Stimulated activated CD8-positive, alpha-beta memory T cell treated with anti-CD3 and anti-CD28 coated beads, Interleukin-12 subunit alpha, Interleukin-12 subunit beta, amount 100 ng/mL, for 24 hours (primary cell): ENCODE results near the gene CST3.
"Not testable (repeated sequence)": the region's sequence is repeated elsewhere in the genome, so short reads cannot be mapped to it uniquely, and the experiment has no call there.

ENCODE experiments used
- DNase-seq: peaks from one replicate; pipeline ENCODE4 v3.0.0-alpha.2; 2020; ENCODE audit errors: extremely low read depth

The CST3 gene

DNA sequence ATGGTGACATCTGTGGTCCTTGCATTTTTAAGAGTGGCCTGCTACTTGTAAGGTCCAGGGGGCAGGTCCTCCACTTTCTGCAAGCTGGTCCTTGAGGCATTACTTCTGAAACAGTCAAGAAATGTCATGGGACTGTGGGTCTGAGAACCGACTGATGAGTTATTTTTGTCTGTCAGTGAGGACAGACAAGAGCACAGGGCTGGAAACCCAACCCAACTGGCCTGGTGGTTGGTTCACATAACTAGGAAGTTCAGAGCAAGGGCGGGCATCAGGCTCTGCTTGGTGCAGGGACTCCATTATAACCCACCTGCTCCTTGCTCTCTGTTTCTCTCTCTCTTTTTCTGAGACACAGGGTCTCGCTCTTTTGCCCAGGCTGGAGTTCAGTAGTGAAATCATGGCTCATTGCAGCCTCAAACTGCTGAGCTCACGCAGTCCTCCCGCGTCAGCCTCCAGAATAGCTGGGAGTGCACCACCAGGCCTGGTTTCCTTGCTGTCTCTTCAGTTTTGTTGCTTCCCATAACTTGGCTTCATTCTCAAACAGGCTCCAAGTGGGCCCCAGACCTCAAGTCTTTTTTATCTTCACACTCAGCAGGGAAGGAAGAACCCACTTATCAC lies 9.2 kb downstream of the CST3 start:
- DNase-seq: no peak

GRCh38 chr20:23627501-23627900 lies 10.3 kb downstream of the CST3 start:
- DNase-seq: no peak

GRCh38 chr20:23626040-23626620 lies 11.6 kb downstream of the CST3 start:
- no peak for DNase-seq

DNA sequence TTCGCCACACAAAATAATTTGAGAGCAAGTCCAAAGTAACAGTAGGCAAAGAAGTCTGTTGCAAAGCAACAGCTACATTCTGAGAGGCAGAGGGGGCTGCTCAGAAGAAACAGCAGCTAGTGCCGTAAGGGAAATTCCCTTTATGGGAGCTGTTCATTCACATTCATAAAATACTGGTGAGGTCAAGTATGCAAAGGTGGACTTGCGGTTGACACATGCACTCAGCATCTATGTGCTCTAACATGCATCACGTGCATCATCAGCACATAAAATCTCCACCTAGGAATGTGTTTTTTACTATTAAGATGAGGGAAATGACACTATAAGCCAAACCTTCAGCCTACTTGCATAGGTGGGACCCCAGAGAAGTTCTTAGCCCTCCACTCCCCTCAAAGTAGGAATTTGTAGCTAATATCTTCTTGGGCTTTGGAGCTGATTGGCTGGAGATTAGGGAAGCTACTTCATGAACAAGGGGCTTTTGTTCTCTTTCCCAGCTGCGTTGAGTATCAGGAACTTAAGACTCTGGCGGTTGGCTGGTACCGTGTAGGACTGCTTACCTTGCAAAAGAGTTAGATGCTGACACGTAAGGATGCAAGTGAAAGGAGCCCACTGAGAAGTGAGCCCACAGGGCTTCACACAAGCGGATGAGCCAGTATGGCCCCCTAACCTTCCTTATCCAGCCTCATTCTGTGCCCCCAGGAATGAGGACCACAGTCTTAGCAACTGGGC lies 12.4 kb downstream of the CST3 start:
- DNase-seq: no peak

- no peak for DNase-seq
Observed at GRCh38 chr20:23624324-23624691, 13.4 kb downstream of the CST3 start.

DNA sequence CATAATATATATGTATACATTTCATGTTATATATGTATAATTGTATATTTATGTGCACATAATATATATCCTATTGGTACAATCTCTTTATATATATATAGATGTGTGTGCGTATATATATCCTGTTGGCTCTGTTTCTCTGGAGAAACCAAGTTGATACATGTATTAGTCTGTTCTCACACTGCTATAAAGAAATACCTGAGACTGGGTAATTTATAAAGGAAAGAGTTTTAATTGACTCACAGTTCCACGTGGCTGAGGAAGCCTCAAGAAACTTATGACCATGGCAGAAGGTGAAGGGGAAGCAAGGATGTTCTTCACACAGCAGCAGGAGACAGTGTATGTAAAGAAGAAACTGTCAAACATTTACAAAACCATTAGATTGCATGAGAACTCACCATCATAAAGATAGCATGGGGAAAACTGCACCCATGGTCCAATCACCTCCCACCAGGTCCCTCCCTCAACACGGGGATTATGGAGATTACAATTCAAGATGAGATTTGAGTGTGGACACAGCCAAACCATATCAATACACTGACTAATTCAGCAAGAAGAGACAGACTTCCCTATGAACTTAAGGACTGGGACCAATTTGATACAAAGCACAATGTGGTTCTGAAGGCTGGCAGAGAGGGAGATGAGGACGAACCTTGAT lies 14.0 kb downstream of the CST3 start:
- no peak for DNase-seq

- DNase-seq: no peak
Observed at GRCh38 chr20:23622839-23623343, 14.9 kb downstream of the CST3 start.

GRCh38 chr20:23622401-23622800 lies 15.4 kb downstream of the CST3 start:
- DNase-seq: not testable (repeated sequence)

DNA sequence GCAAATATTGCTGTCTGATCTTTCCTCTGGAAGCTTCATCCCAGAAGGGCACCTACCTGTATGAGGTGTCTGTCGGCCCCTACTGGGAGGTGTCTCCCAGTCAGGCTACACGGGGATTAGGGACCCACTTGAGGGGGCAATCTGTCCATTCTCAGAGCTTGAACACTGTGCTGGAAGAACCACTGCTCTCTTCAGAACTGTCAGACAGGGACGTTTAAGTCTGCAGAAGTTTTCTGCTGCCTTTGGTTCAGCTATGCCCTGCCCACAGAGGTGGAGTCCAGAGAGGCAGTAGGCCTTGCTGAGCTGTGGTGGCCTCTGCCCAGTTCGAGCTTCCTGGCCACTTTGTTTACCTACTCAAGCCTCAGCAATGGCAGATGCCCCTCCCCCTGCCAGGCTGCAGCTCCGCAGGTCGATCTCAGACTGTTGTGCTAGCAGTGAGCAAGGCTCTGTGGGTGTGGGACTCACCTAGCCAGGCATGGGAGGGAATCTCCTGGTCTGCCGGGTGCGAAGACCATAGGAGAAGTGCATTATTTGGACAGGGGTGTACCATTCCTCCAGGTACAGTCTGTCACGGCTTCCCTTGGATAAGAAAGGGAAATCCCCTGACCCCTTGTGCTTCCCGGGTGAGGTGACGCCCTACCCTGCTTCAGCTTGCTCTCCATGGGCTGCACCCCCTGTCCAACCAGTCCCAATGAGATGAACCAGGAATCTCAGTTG lies 16.9 kb downstream of the CST3 start:
- not testable (repeated sequence) for DNase-seq

DNA sequence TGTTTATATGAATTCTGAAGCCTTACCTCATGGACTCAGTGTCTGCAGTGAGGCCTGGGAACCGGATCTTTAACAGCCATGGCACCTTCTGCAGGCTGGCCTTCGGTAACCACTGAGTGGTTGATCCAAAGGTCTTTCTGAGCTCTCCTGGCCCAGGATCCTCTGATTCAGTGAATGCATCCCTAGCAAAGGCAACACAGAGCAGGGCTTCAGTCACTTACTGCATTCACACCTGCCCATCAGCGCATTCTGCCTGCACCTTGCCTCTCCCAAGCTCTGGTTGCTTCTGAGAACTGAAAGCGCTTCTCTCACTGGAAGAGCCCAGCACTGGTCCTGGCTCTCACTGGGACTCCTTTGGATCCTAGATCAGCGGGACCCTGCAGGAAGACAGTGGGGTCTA lies 23.6 kb downstream of the CST3 start:
- DNase-seq: no peak

- DNase-seq: no peak
Observed at GRCh38 chr20:23613676-23614075, 24.1 kb downstream of the CST3 start.

GRCh38 chr20:23612396-23612795 lies 25.4 kb downstream of the CST3 start:
- no peak for DNase-seq

GRCh38 chr20:23609486-23610109 lies 28.2 kb downstream of the CST3 start:
- DNase-seq: no peak

DNA sequence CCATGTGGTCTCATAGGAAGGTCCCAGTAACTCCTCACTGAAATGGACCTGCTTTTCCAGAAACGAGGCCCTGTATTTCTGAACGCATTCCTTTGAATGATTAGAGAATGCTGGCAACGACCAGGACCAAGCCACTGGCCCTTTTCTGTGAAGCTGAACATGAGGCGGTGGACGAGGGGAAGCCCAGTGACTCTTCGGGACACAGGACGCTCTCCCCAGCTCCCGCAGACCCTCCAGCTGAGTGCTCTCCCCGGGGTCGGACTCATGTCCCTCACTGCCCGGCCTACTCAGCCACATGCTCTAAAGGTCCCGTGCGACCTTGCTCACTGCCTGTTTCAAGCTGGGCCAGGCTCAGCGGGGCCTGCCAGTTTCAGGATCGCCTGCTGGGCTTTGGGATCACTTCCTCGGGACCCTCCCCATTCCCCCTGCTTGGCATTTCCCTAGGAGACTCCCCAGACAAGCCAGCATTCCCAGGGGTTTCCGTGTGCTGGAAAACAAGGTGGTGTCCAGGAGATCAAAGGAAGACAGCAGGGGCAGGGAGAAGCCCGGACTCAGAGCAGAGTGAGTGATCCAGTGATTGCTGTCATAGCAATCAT lies 29.4 kb downstream of the CST3 start:
- no peak for DNase-seq

GRCh38 chr20:23607497-23608245 lies 30.1 kb downstream of the CST3 start:
- no peak for DNase-seq

DNA sequence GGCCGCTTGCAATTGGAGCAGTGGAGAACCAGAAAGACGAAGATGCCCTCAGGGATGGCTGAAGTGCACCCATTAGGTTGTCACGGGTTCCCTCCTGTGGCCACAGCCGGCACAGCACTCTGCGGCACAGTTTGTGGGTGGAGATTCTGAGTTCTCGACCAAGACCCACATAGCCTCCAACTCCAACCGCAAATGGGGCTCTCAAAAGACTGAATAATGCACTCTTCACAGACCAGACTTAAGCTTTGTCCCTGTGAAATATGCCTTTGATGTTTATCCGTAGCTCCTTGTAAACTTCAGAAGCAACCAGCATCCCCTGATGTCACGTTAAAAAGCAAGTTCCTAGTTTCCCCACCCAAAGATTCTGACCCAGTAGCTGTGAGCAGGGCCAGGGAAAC lies 31.1 kb downstream of the CST3 start:
- DNase-seq: peak; percentile 27

DNA sequence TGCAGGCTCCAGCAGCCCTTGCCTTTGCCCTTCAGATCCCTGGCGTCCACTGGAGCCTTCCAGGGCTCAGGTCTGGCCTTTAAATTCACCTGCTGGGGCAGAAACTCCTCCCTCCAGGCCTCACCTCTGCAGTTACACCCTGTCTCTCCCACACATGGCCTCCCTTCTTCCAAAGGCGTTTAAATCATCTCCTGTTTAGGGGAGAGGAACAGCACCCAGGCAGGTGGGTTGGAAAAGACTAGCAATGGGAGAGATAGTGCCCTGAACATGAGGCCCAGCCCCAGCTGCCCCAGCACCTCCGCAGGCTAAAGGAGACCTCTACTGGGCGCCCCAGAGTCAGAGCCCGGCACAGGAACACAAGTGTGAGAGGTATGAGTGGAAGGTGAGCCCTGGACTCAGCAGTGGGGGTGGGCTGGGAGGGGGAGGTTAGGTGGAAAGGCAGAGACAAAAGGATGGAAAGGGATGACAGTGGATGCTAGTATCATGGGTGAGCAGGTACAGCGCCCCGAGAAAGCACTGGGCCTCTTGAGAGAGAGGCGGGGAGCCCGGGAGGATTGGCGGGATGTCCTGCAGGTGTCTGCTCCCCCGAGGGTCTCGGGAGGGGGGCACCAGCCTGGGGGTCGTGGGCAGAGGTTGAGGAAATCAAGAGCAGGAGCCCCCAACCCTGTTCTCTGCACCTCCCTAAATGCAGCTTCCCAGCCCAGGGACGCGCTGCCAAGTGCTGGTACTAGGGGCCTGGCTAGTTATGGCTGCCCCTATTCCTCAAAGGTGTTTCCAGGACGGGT lies 31.7 kb downstream of the CST3 start, which contains the start of gene CST9:
Gene CST9 (minus strand): TSS at position 51 of the 785 bp plus-strand sequence. CDS start 53 bp downstream, outside the sequence.
- DNase-seq: no peak

DNA sequence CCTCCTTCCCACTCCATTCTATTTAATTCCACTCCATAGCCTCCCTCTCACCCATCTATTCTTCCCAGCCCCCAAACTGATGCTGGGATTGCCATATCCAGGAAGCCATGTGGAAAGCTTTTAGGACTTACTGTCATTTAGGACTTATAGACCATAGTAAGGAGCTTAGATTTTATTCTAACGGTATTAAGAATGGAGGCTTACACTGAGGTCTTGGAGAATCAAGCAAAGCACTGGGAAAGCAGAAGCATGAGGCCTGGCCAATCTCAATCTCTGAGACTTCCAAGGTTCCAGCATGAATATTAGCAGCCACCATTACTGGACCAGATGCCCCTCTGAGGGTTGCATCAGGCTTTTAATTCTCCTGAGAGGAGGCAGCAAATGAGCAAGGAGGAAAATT lies 33.4 kb downstream of the CST3 start:
- DNase-seq: no peak

GRCh38 chr20:23603321-23603720 lies 34.4 kb downstream of the CST3 start:
- no peak for DNase-seq
